ENCODE measurements around the gene AFAP1L1. TPM values are rescaled to one million over a fixed set of nuclear protein-coding genes. Genes with fewer than 3 reads are reported as not detected.

The AFAP1L1 gene
- total RNA-seq, 1 experiment from 2014 or later, result 10.3 TPM

GRCh38 chr5:149317281-149318048, 45.8 kb downstream of the AFAP1L1 start:
- CTCF ChIA-PET, result interaction anchor here (0.7 to 1.3 kb wide), 8 partner anchors 18 to 111 kb away, joined by 3 to 9 read pairs (median 3); partner anchors contain the start of gene PCYOX1L
- Mint-ChIP-seq H3K4me1 (ENCODE audit: low read depth, unreplicated experiment) (peaks cover 15% of the 10 kb centered on the region), H3K27me3 (ENCODE audit: unreplicated experiment) (no peaks in the 10 kb centered on the region), H3K27ac (ENCODE audit: unreplicated experiment) (no peak overlapping the region), H3K4me3 (ENCODE audit: low read depth, unreplicated experiment) (no peak overlapping the region), H3K9me3 (ENCODE audit: low read depth, unreplicated experiment) (no peaks in the 10 kb centered on the region), H3K36me3 (ENCODE audit: insufficient read depth, unreplicated experiment) (peaks cover 5% of the 10 kb centered on the region)
- peak; percentile 65 for TF ChIP-seq CTCF (IDR thresholded peaks at IDR 0.05; ENCODE audit: unreplicated experiment)
- no TSS peak for BruUV-seq (replicated peaks)
- intact Hi-C loops (cut with micrococcal nuclease; ENCODE audit: unreplicated experiment), result loop anchor here (1.0 to 5.0 kb wide), 4 partner anchors 50 to 245 kb away; no protein-coding TSS in a partner anchor
- peak; percentile 44 for DNase-seq

DNA sequence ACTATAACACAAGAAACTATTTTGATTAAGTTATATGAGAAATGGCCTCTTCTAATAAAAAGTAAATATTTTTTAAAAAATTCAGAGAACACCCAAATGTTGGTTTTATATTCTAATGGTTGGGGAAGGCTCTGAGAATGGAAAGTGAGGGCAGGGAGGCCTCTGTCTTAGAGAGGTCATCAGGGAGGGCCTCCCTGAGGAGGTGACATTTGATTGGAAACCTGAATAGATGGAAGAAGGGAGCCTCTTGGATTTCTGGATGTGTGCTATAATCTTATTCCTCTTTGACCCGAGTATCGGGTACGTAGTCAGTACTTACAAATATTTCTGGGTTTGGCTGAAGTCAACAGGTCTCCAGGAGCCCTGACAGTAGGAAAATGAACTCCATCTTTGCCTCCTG, 47.5 kb downstream of the AFAP1L1 start:
- Mint-ChIP-seq H3K27ac (ENCODE audit: unreplicated experiment) (no peak overlapping the region), H3K36me3 (ENCODE audit: insufficient read depth, unreplicated experiment) (peaks cover 5% of the 10 kb centered on the region), H3K4me1 (ENCODE audit: low read depth, unreplicated experiment) (peaks cover 15% of the 10 kb centered on the region), H3K9me3 (ENCODE audit: low read depth, unreplicated experiment) (no peaks in the 10 kb centered on the region), H3K27me3 (ENCODE audit: unreplicated experiment) (no peaks in the 10 kb centered on the region), H3K4me3 (ENCODE audit: low read depth, unreplicated experiment) (no peak overlapping the region)
- intact Hi-C loops (cut with micrococcal nuclease; ENCODE audit: unreplicated experiment), result loop anchor here (5.0 kb wide), 1 partner anchor 243 kb away; no protein-coding TSS in a partner anchor
- no TSS peak for BruUV-seq (replicated peaks)
- DNase-seq, result no peak
- TF ChIP-seq CTCF (IDR thresholded peaks at IDR 0.05; ENCODE audit: unreplicated experiment), result no peak
- CTCF ChIA-PET, result no interaction called here

DNA sequence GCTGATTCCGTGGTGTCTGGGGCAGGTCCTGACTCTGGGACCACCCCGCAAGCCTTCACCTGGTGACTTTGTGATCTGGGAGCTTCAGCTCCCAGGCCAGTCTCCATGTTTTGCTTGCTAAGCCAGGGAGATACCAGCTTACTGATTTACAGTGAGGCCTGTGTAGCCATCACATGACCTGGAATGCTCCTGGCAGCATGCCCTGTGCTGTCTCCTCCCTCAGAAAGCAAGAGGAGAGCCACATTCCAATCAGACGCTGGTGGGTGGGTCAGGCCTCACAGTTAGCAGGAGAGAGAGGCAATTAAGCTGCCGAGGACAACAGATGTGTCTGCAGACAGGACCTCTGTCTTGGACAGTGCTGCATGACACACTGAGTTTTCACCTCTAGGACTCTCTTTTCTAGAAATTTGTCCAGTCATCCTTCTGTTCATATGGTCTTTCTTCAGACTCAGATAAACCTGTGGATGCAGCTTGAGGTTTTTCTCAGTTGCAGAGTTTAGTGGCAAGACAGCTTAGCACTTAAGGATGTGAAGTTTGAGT, 49.2 kb downstream of the AFAP1L1 start:
- no peak overlapping the region for H3K4me3 Mint-ChIP-seq (ENCODE audit: low read depth, unreplicated experiment)
- H3K27me3 Mint-ChIP-seq (ENCODE audit: unreplicated experiment), result no peaks in the 10 kb centered on the region
- BruUV-seq (replicated peaks), result no TSS peak
- no peaks in the 10 kb centered on the region for H3K9me3 Mint-ChIP-seq (ENCODE audit: low read depth, unreplicated experiment)
- peak overlapping the region; percentile 86 for H3K27ac Mint-ChIP-seq (ENCODE audit: unreplicated experiment)
- peak; percentile 93 for DNase-seq
- H3K36me3 Mint-ChIP-seq (ENCODE audit: insufficient read depth, unreplicated experiment), result peaks cover 5% of the 10 kb centered on the region
- intact Hi-C loops (cut with micrococcal nuclease; ENCODE audit: unreplicated experiment), result no loop called here
- peaks cover 15% of the 10 kb centered on the region for H3K4me1 Mint-ChIP-seq (ENCODE audit: low read depth, unreplicated experiment)
- CTCF ChIA-PET, result interaction anchor here (0.6 to 2.1 kb wide), 9 partner anchors 15 to 1175 kb away, joined by 3 to 11 read pairs (median 4); partner anchors contain the start of genes GRPEL2 and PCYOX1L
- no peak for TF ChIP-seq CTCF (IDR thresholded peaks at IDR 0.05; ENCODE audit: unreplicated experiment)

GRCh38 chr5:149322518-149322917, 50.9 kb downstream of the AFAP1L1 start:
- TF ChIP-seq CTCF (IDR thresholded peaks at IDR 0.05; ENCODE audit: unreplicated experiment), result no peak
- no peak for DNase-seq
- H3K27me3 Mint-ChIP-seq (ENCODE audit: unreplicated experiment), result no peaks in the 10 kb centered on the region

More at GRCh38 chr5:149322518-149322917, 50.9 kb downstream of the AFAP1L1 start:
- intact Hi-C loops (cut with micrococcal nuclease; ENCODE audit: unreplicated experiment), result no loop called here
- Mint-ChIP-seq H3K9me3 (ENCODE audit: low read depth, unreplicated experiment) (no peaks in the 10 kb centered on the region), H3K36me3 (ENCODE audit: insufficient read depth, unreplicated experiment) (peaks cover 5% of the 10 kb centered on the region), H3K4me3 (ENCODE audit: low read depth, unreplicated experiment) (no peak overlapping the region), H3K4me1 (ENCODE audit: low read depth, unreplicated experiment) (peaks cover 21% of the 10 kb centered on the region), H3K27ac (ENCODE audit: unreplicated experiment) (no peak overlapping the region)
- no TSS peak for BruUV-seq (replicated peaks)
- CTCF ChIA-PET, result no interaction called here
